Measurements from ENCODE around the gene SLC35E2B.

GRCh38 chr1:1626207-1627141 lies 66.1 kb downstream of the SLC35E2B start:
- TF ChIP-seq EZH2 (IDR thresholded peaks at IDR 0.05; ENCODE audit: borderline replicate concordance, insufficient read depth, low read length, poor library complexity, severe bottlenecking): no peak
- TF ChIP-seq CTCF (IDR thresholded peaks at IDR 0.05; ENCODE audit: poor library complexity, severe bottlenecking): no peak
